Measurements from ENCODE around the gene OR2Y1. TPM values are rescaled to one million over a fixed set of nuclear protein-coding genes. Genes with fewer than 3 reads are reported as not detected.

OR2Y1 gene
- total and polyA plus RNA-seq, 2 of the 4 experiments (the other 2 are of a cell fraction) = not detected

DNA sequence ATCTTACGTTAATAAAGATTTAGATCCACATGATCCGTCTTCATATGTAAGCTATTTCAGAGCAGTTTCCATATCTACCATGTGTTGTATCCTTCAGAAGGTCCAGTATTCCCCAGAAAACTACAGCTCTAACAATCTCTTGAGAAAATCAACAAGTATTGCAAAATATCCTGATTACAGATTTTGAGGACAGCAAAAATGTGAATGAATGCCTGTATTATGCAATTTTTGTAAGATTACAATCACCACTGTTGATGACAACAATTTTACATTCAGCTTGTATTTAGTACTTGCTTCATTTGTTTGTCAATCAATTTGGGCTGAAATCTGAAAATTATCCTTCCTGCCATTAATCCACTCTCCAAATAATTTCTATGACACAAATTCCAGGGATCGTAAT lies 47.4 kb downstream of the OR2Y1 start:
- TF ChIP-seq BHLHE40 (IDR thresholded peaks at IDR 0.05; ENCODE audit: low read depth, low read length) = no peak
- TF ChIP-seq, protein P1, sequence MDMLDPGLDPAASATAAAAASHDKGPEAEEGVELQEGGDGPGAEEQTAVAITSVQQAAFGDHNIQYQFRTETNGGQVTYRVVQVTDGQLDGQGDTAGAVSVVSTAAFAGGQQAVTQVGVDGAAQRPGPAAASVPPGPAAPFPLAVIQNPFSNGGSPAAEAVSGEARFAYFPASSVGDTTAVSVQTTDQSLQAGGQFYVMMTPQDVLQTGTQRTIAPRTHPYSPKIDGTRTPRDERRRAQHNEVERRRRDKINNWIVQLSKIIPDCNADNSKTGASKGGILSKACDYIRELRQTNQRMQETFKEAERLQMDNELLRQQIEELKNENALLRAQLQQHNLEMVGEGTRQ (IDR thresholded peaks at IDR 0.05; ENCODE audit: low read depth, low read length) = no peak
- no peak for TF ChIP-seq MXI1 (IDR thresholded peaks at IDR 0.05; ENCODE audit: borderline replicate concordance, low read depth, low read length)
- no peak for TF ChIP-seq CHD1 (IDR thresholded peaks at IDR 0.05; ENCODE audit: low read depth, low read length)
- TF ChIP-seq MAZ (IDR thresholded peaks at IDR 0.05; ENCODE audit: borderline replicate concordance, low read depth, low read length) = no peak
- TF ChIP-seq CEBPB (IDR thresholded peaks at IDR 0.05; ENCODE audit: low read depth, low read length) = no peak
- no peak for TF ChIP-seq MAFK (IDR thresholded peaks at IDR 0.05; ENCODE audit: low read depth, low read length)
- no peak for TF ChIP-seq POLR2A (IDR thresholded peaks at IDR 0.05; ENCODE audit: low read depth, low read length)
- TF ChIP-seq, protein P2, sequence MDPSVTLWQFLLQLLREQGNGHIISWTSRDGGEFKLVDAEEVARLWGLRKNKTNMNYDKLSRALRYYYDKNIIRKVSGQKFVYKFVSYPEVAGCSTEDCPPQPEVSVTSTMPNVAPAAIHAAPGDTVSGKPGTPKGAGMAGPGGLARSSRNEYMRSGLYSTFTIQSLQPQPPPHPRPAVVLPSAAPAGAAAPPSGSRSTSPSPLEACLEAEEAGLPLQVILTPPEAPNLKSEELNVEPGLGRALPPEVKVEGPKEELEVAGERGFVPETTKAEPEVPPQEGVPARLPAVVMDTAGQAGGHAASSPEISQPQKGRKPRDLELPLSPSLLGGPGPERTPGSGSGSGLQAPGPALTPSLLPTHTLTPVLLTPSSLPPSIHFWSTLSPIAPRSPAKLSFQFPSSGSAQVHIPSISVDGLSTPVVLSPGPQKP (IDR thresholded peaks at IDR 0.05; ENCODE audit: borderline replicate concordance, low read depth, low read length) = no peak
- TF ChIP-seq RFX5 (IDR thresholded peaks at IDR 0.05; ENCODE audit: low read depth, low read length) = no peak
- no peak for TF ChIP-seq NFE2L2 (IDR thresholded peaks at IDR 0.05; ENCODE audit: low read depth, low read length)
- TF ChIP-seq, protein P3, sequence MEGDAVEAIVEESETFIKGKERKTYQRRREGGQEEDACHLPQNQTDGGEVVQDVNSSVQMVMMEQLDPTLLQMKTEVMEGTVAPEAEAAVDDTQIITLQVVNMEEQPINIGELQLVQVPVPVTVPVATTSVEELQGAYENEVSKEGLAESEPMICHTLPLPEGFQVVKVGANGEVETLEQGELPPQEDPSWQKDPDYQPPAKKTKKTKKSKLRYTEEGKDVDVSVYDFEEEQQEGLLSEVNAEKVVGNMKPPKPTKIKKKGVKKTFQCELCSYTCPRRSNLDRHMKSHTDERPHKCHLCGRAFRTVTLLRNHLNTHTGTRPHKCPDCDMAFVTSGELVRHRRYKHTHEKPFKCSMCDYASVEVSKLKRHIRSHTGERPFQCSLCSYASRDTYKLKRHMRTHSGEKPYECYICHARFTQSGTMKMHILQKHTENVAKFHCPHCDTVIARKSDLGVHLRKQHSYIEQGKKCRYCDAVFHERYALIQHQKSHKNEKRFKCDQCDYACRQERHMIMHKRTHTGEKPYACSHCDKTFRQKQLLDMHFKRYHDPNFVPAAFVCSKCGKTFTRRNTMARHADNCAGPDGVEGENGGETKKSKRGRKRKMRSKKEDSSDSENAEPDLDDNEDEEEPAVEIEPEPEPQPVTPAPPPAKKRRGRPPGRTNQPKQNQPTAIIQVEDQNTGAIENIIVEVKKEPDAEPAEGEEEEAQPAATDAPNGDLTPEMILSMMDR (conservative IDR thresholded peaks at IDR 0.05; ENCODE audit: low read depth, low read length) = no peak
- no peak for TF ChIP-seq SMC3 (IDR thresholded peaks at IDR 0.05; ENCODE audit: low read depth, low read length)
- TF ChIP-seq RAD21 (IDR thresholded peaks at IDR 0.05; ENCODE audit: low read length) = no peak
- H3K4me3 ChIP-seq (ENCODE audit: insufficient read depth, low read depth, low read length) = no peak overlapping the region
- ATAC-seq (ENCODE audit: low read depth) (no peak), DNase-seq (no peak)
- H2AK9ac ChIP-seq (replicated peaks; ENCODE audit: low read depth, low read length, poor library complexity) = no peak overlapping the region
- no peaks in the 10 kb centered on the region for H3K4me1 ChIP-seq (ENCODE audit: control insufficient read depth, insufficient read depth, low read length)
- no peak overlapping the region for H2BK5ac ChIP-seq (ENCODE audit: low read depth, low read length, poor library complexity, severe bottlenecking)
- CTCF ChIA-PET = no interaction called here
- H3K56ac ChIP-seq (ENCODE audit: extremely low read depth, insufficient read depth, low read length) = no peak overlapping the region
- POLR2A ChIA-PET (ENCODE audit: unreplicated experiment) = no interaction called here
- no peak overlapping the region for H3K4ac ChIP-seq (ENCODE audit: low read depth, low read length)
- no peak overlapping the region for H2BK20ac ChIP-seq (ENCODE audit: low read depth, low read length)
- intact Hi-C loops (cut with micrococcal nuclease) = no loop called here
- no peak overlapping the region for H4K5ac ChIP-seq (ENCODE audit: low read depth, low read length)
- H2AFZ ChIP-seq (replicated peaks; ENCODE audit: low read length, poor library complexity) = no peak overlapping the region
- H3K27ac ChIP-seq (ENCODE audit: insufficient read depth, low read length) = no peak overlapping the region
- H2BK15ac ChIP-seq (ENCODE audit: low read depth, low read length) = no peak overlapping the region
- in situ Hi-C loops (cut with MboI; ENCODE audit: low sequenced_read_pairs) = no loop called here
- BruUV-seq (replicated peaks) = no TSS peak
- dilution Hi-C loops (cut with HindIII; ENCODE audit: low sequenced_read_pairs, unreplicated experiment) = no loop called here
- no peak overlapping the region for H4K91ac ChIP-seq (ENCODE audit: insufficient read depth, low read depth, low read length)
- H3K14ac ChIP-seq (replicated peaks; ENCODE audit: low read depth, low read length) = no peak overlapping the region
- H3K9me1 ChIP-seq (ENCODE audit: insufficient read depth, low read length) = no peaks in the 10 kb centered on the region
- no peak overlapping the region for H2AK5ac ChIP-seq (ENCODE audit: low read depth, low read length)
- WGBS, 2 experiments (ENCODE audit: extremely low coverage in 2 of 2, insufficient read length in 1 of 2) = no CpG with 5 or more reads among the region's 3 CpGs
- H3K18ac ChIP-seq (ENCODE audit: low read depth, low read length) = no peak overlapping the region
- no peak overlapping the region for H3K23ac ChIP-seq (ENCODE audit: low read depth, low read length)
- no peak overlapping the region for H3K9ac ChIP-seq (ENCODE audit: low read depth, low read length)
- no peaks in the 10 kb centered on the region for H4K20me1 ChIP-seq (ENCODE audit: insufficient read depth, low read length)
- H3K9me3 ChIP-seq (ENCODE audit: control insufficient read depth, insufficient read depth, low read length) = no peaks in the 10 kb centered on the region
- no peak overlapping the region for H3K4me2 ChIP-seq (ENCODE audit: low read depth, low read length)
- no peak overlapping the region for H4K8ac ChIP-seq (ENCODE audit: low read depth in 2 of 2, low read length in 2 of 2)
- no peaks in the 10 kb centered on the region for H3K36me3 ChIP-seq (ENCODE audit: control insufficient read depth, insufficient read depth, low read length)
- no peaks in the 10 kb centered on the region for H3K79me1 ChIP-seq (ENCODE audit: low read depth in 1 of 2, low read length in 2 of 2)
- no peak overlapping the region for H2BK120ac ChIP-seq (ENCODE audit: low read depth, low read length)
- peaks cover 6% of the 10 kb centered on the region for H3K27me3 ChIP-seq (ENCODE audit: control insufficient read depth, insufficient read depth, low read length)
